Common myeloid progenitor, CD34-positive (primary cell): ENCODE results near the gene KCNH3.

Experiments used
- CTCF ChIA-PET: fragments of 350-600 bp; sonication (Branson Sonifier 250); formaldehyde crosslinking; loops from one replicate; lab custom pipeline; 2021; ENCODE audit warnings: antibody characterized with exemption; lab: Charles Lee
- POLR2A ChIA-PET: fragments of 350-600 bp; sonication (Branson Sonifier 250); formaldehyde crosslinking; loops from one replicate; lab custom pipeline; 2021; ENCODE audit warnings: antibody characterized with exemption; lab: Charles Lee
- DNase-seq, 3 donors: peaks; one replicate each; pipeline versions ENCODE4 v3.0.0 to v3.0.0-alpha.2; 2013
- H3K27ac ChIP-seq, 2 experiments: 1 replicate in 1 of 2; 2 replicates in 1 of 2; pipeline ENCODE4 v1.7.0; 2013; ENCODE audit warnings: inconsistent platforms in 2 of 2, low read length in 2 of 2, mild to moderate bottlenecking in 2 of 2, low read depth in 1 of 2, moderate library complexity in 1 of 2; ENCODE audit not compliant: severe bottlenecking in 2 of 2, insufficient read depth in 1 of 2, poor library complexity in 1 of 2
- H3K27me3 ChIP-seq, 5 experiments: replicated peaks in 2 of 5; 1 replicate in 3 of 5; 2 replicates in 2 of 5; pipeline versions ENCODE4 v1.6.1 to v1.7.0; 2013; ENCODE audit warnings: low read length in 4 of 5, mild to moderate bottlenecking in 2 of 5, moderate library complexity in 2 of 5, inconsistent platforms in 1 of 5; ENCODE audit not compliant: insufficient read depth in 5 of 5, control insufficient read depth in 4 of 5
- H3K36me3 ChIP-seq, 4 experiments: 1 replicate in 2 of 4; 2 replicates in 2 of 4; pipeline versions ENCODE4 v1.6.1 to v1.7.0; 2013; ENCODE audit warnings: low read length in 3 of 4, control low read depth in 1 of 4, mild to moderate bottlenecking in 1 of 4; ENCODE audit not compliant: control insufficient read depth in 4 of 4, insufficient read depth in 4 of 4
- H3K4me1 ChIP-seq, 4 experiments: 1 replicate in 3 of 4; 2 replicates in 1 of 4; pipeline versions ENCODE4 v1.6.1 to v1.7.1; 2013; ENCODE audit warnings: low read length in 3 of 4, mild to moderate bottlenecking in 3 of 4, control low read depth in 1 of 4, inconsistent platforms in 1 of 4, moderate library complexity in 1 of 4; ENCODE audit not compliant: control insufficient read depth in 4 of 4, insufficient read depth in 4 of 4; ENCODE audit errors: control extremely low read depth in 1 of 4
- H3K4me3 ChIP-seq, 7 experiments: 1 replicate in 4 of 7; 2 replicates in 3 of 7; pipeline versions ENCODE4 v1.5.1 to v1.7.0; 2013; ENCODE audit warnings: mild to moderate bottlenecking in 7 of 7, low read length in 6 of 7, moderate library complexity in 6 of 7, inconsistent platforms in 2 of 7, low read depth in 2 of 7, control low read depth in 1 of 7; ENCODE audit not compliant: insufficient read depth in 4 of 7, control insufficient read depth in 1 of 7; ENCODE audit errors: extremely low read depth in 1 of 7
- H3K9me3 ChIP-seq, 5 experiments: 1 replicate in 4 of 5; 2 replicates in 1 of 5; pipeline versions ENCODE4 v1.6.1 to v1.7.1; 2013; ENCODE audit warnings: low read length in 4 of 5, mild to moderate bottlenecking in 2 of 5, inconsistent platforms in 1 of 5, low read depth in 1 of 5, moderate library complexity in 1 of 5; ENCODE audit not compliant: control insufficient read depth in 4 of 5, insufficient read depth in 2 of 5; ENCODE audit errors: control extremely low read depth in 1 of 5
- WGBS: methylation state at CpG from one replicate; pipeline ENCODE4 v1.1.5; 2013; ENCODE audit not compliant: insufficient coverage; 5-methylcytosine and 5-hydroxymethylcytosine counted together

The KCNH3 gene

DNA sequence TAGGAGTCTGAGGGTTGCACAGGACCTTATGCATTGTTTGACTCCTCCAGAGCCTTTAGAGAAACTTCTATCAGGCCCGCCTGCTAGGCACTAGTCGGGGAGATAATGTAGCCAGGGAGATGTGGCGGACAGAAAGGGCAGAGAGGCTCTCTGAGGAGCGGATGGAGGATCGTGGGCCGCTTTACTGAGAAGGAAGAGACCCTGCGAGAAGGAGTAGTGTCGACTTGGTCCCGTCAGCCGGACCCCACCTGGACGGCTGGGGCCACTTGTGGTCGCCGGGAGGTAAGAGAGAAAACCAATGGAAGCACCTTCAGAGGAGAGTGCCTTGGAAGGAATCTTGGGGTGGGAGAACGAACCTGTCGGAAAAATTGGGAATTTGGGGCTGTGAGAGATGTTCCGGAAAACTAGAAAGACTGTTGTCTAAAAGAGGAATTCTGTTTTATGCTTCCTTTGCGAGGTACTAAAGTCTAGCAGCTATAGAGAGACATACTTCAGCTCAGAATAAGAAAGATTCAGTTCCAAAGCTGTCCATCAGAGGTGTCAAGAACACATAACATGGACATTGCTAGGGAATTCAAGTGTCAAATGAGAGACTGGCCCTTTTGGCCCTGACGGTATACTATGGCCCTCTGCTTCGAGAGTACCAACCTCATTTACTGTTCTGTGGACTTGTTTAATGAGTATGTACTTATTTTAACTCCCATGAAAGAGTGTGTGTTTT lies 29.8 kb downstream of the KCNH3 start:
- no peaks in the 10 kb centered on the region for H3K27me3 ChIP-seq
- peak in 2 of 3 donors; percentile 34 to 40 for DNase-seq
- H3K4me3 ChIP-seq = peak overlapping the region; percentile 87 to 99 (median 94)
- H3K36me3 ChIP-seq = peaks cover 0 to 25% (median 10%) of the 10 kb centered on the region in 4 experiments
- WGBS = under 1% methylated on average over 15 of the region's 19 CpGs
- peaks cover 4 to 54% (median 39%) of the 10 kb centered on the region in 4 experiments for H3K4me1 ChIP-seq
- H3K27ac ChIP-seq = peak overlapping the region; percentile 94 to 96
- CTCF ChIA-PET = interaction anchor here (0.6 to 4.5 kb wide), 2 partner anchors 11 to 33 kb away, joined by 4 to 33 read pairs; no protein-coding TSS in a partner anchor
- no peaks in the 10 kb centered on the region for H3K9me3 ChIP-seq
- POLR2A ChIA-PET = interaction anchor here (1.6 kb wide), 1 partner anchor 16 kb away, joined by 4 read pairs; no protein-coding TSS in a partner anchor

DNA sequence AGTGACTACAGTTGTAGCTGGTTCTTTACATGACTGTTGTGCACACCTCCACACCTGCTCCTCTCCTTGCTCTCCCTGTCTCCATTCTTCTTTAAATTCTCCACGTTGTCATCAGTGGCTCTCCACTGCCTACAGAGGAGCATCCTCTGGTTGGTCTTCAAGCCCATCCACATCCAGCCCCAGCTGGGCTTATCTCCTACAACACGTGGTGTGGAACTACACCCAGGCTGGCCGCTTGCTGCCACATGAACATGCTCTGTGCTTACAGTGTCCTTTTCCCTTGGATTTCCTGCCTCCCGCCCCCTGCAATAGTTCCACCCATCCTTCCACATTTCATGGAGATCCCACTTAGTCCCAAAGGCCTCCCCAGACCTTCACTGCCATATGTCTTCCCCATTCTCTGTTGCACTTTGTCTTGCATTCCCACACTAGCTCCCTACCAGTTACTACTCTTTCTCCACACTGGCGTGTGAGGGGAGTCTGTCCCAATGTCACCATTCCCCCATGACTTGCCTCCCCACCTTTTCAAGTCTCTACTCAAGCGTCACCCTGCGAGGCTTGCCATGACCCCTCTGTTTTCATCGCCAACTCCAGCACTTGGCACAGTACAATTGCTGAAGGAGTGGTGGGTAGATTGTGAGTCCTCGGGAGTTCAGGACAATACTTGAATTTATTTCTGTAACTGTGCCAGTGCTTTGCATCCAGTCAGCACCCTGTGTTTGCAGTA lies 38.9 kb downstream of the KCNH3 start:
- ChIA-PET CTCF (interaction anchor here (0.8 to 11.2 kb wide), 6 partner anchors 7 to 219 kb away, joined by 3 to 223 read pairs (median 4); partner anchors contain the start of gene PRPF40B), POLR2A (interaction anchor here (1.5 kb wide), 1 partner anchor 10 kb away, joined by 3 read pairs; no protein-coding TSS in a partner anchor)
- WGBS = 89% methylated on average over 6 of the region's 9 CpGs
- no peaks in the 10 kb centered on the region for H3K27me3 ChIP-seq
- DNase-seq = no peak
- H3K9me3 ChIP-seq = no peaks in the 10 kb centered on the region
- no peak overlapping the region for H3K4me3 ChIP-seq
- no peak overlapping the region for H3K27ac ChIP-seq
- peaks cover 3 to 17% (median 12%) of the 10 kb centered on the region in 4 experiments for H3K36me3 ChIP-seq
- H3K4me1 ChIP-seq = no peaks in the 10 kb centered on the region

DNA sequence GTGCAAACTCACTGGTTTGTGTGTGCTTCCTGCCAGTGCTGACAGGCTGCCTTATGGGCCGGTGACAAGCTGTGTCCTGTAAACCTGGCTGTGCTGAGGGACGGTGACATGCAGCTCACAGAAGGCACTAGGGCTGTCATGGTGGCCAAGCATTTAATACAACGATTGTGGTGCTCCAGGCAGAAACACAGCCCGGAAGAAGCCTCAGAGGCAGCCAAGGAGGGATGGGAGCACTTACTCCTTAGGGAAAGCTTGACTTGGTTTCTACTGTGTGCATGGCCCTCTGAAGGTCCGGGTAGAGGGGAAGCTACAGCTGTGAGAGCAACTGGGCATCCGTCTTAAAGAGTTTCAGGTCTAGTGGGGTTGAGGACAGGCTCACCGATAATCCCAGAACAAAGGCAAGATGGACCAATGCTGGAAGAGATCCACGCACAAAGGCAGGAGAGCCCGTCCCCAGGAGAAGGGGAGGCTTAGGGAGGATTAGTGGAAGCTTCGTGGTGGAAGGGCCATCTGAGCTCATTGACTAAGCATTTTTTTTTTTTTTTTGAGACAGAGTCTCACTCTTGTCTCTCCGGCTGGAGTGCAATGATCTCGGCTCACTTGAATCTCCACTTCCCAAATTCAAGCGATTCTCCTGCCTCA lies 39.8 kb downstream of the KCNH3 start:
- ChIA-PET CTCF (interaction anchor here (0.7 to 11.2 kb wide), 3 partner anchors 8 to 23 kb away, joined by 3 to 223 read pairs (median 33); no protein-coding TSS in a partner anchor), POLR2A (interaction anchor here (1.5 kb wide), 1 partner anchor 11 kb away, joined by 3 read pairs; no protein-coding TSS in a partner anchor)
- WGBS = 83% methylated on average over 10 of the region's 13 CpGs
- no peak overlapping the region for H3K27ac ChIP-seq
- H3K4me1 ChIP-seq = no peaks in the 10 kb centered on the region
- H3K27me3 ChIP-seq = no peaks in the 10 kb centered on the region
- peaks cover 6 to 18% (median 10%) of the 10 kb centered on the region in 4 experiments for H3K36me3 ChIP-seq
- no peak overlapping the region for H3K4me3 ChIP-seq
- H3K9me3 ChIP-seq = no peaks in the 10 kb centered on the region
- peak in 2 of 3 donors; percentile 15 to 26 for DNase-seq

DNA sequence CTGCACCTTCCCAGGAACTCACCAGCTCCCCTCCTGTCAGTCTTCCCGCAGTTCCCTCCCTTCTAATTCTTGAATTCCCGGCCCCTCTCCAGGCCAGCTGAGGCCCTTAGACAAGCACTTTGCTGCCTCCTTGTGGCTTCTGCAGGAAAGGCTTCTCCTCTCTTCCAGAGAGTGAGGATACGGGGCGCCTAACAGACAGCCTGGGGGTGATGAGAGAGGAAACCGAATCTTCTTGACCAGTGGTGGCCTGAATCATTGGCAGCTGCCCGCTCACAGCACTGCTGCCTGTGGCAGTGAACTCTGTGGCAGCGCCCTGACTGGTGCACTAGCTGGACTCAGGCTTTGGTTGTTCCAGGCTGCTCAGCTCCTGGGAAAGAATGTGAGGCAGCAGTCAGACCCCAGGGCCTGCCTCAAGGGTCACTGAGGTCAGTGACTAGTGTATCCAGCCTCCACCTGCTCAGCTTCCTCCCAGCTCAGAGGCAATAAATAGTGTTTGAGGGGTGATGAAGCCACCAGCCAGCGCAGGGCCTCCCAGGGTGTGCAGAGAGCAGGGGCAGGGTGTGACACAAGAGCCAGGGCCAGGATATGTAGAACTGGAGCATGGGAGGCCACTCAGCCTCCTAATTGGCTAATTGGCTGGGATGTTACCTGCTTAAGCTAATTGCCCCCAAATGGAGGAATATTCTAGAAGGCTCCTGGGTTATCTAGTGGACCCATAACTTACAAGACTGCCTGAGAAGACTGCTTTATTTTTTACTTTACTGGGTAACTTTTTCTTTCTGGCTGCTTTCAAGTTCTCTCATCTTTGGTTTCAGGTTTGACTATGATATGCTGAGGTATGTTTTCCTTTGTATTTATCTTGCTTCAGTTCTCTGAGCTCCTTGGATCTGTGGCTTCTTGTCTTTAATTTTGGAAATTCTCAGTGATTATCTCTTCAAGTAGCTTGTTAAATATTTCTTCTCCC lies 42.0 kb downstream of the KCNH3 start:
- Histone ChIP-seq H3K4me3 (no peak overlapping the region), H3K4me1 (no peaks in the 10 kb centered on the region), H3K9me3 (no peaks in the 10 kb centered on the region), H3K27me3 (no peaks in the 10 kb centered on the region), H3K36me3 (peaks cover 4 to 29% (median 18%) of the 10 kb centered on the region in 4 experiments), H3K27ac (no peak overlapping the region)
- WGBS = 51% methylated on average over 6 of the region's 8 CpGs
- peak; percentile 37 to 61 (median 56) for DNase-seq
- ChIA-PET CTCF (interaction anchor here (0.6 to 11.2 kb wide), 16 partner anchors 8 to 222 kb away, joined by 3 to 223 read pairs (median 5); partner anchors contain the start of gene FAM186B), POLR2A (interaction anchor here (0.7 to 1.3 kb wide), 2 partner anchors 42 to 57 kb away, joined by 3 read pairs; partner anchors contain the start of gene PRPF40B)

DNA sequence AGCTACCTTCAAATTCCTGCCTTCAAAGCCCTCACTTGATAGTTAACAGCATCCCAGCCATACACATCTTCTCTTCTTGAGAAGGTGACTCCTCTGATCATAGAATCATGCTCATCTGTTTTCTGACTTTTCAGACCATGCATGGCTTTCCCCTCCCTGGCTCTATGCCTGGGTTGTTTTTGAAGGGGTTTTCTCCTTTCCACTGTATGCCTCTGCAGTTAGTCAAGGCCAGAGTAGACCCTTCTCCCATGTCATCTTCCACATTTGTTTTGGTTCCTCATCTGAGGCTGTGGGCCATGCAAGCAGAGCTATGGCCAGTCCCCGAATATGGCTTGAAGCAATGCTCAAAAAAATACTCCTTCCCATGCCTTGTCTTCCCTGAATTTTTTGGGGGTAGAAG lies 43.4 kb downstream of the KCNH3 start:
- WGBS = 100% methylated on average over 1 of the region's 1 CpG
- CTCF ChIA-PET = interaction anchor here (0.7 to 11.2 kb wide), 2 partner anchors 27 to 224 kb away, joined by 3 to 223 read pairs; no protein-coding TSS in a partner anchor
- POLR2A ChIA-PET = no interaction called here
- H3K27ac ChIP-seq = no peak overlapping the region
- H3K27me3 ChIP-seq = no peaks in the 10 kb centered on the region
- H3K4me3 ChIP-seq = no peak overlapping the region
- no peak for DNase-seq
- H3K36me3 ChIP-seq = peaks cover 3 to 32% (median 21%) of the 10 kb centered on the region in 4 experiments
- H3K4me1 ChIP-seq = no peaks in the 10 kb centered on the region
- no peaks in the 10 kb centered on the region for H3K9me3 ChIP-seq

DNA sequence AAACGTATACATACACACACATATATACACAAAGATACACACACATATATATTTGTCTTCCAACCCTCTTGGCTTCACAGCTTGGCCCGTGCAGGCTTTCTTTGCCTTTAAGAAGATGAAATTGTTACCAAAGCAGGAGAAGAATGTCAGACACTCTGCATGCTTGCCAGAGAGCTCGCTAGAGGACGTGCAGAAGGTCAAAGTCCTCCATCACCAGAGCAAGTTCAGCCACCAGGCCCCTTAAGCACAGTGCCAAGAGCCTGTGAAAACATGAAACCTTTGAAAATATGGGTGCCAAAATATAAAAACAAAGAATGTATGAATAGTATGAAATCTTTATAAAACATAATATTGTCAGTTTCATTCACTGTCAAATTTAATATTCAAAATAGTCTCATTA lies 44.0 kb downstream of the KCNH3 start:
- DNase-seq = no peak
- WGBS = 94% methylated on average over 4 of the region's 4 CpGs
- no peaks in the 10 kb centered on the region for H3K4me1 ChIP-seq
- no peak overlapping the region for H3K27ac ChIP-seq
- CTCF ChIA-PET = interaction anchor here (0.7 to 11.2 kb wide), 5 partner anchors 27 to 225 kb away, joined by 3 to 223 read pairs (median 4); partner anchors contain the start of gene PRPF40B
- no peaks in the 10 kb centered on the region for H3K27me3 ChIP-seq
- H3K36me3 ChIP-seq = peaks cover 2 to 32% (median 20%) of the 10 kb centered on the region in 4 experiments
- no peaks in the 10 kb centered on the region for H3K9me3 ChIP-seq
- POLR2A ChIA-PET = no interaction called here
- H3K4me3 ChIP-seq = no peak overlapping the region
